Motor neuron (in vitro differentiated cells): Measurements from ENCODE around the gene PLA2G15. TPM values are rescaled to one million over a fixed set of nuclear protein-coding genes. Genes with fewer than 3 reads are reported as not detected.
"Not testable (repeated sequence)": the region's sequence is repeated elsewhere in the genome, so short reads cannot be mapped to it uniquely, and the experiment has no call there.

Experiments
- ATAC-seq, 8 experiments: fragments of 200-7000 bp; cut with Tn5 transposase; replicated peaks in 6 of 8; 2 replicates each; pipeline ENCODE4 v1.8.0; 2021; ENCODE audit warnings: mild to moderate bottlenecking in 8 of 8, moderate library complexity in 8 of 8
- H3K27ac ChIP-seq, 2 donors: fragments of 250-450 bp; sonication (Bioruptor Pico); 2 replicates each; pipeline ENCODE4 v1.9.0; 2021; ENCODE audit warnings: antibody characterized with exemption in 2 of 2, mild to moderate bottlenecking in 2 of 2, moderate library complexity in 1 of 2
- H3K4me1 ChIP-seq, 2 donors: fragments of 250-450 bp; sonication (Bioruptor Pico); replicated peaks in 1 of 2; 2 replicates each; pipeline ENCODE4 v1.6.1; 2021; ENCODE audit warnings: antibody characterized with exemption in 2 of 2, mild to moderate bottlenecking in 2 of 2, moderate library complexity in 1 of 2
- H3K4me3 ChIP-seq, 5 donors: fragments of 250-450 bp; sonication (Bioruptor Pico); 2 replicates each; pipeline ENCODE4 v1.9.0; 2021; ENCODE audit warnings: antibody characterized with exemption in 5 of 5, mild to moderate bottlenecking in 5 of 5, moderate library complexity in 4 of 5
- WGBS, 10 experiments: fragments of 450-650 bp; shearing (Covaris generic); methylation state at CpG; one replicate each; pipeline ENCODE4 v1.0.0; 2022; 5-methylcytosine and 5-hydroxymethylcytosine counted together
- in situ Hi-C, 9 experiments: fragments of 400-800 bp; cut with MboI; loops; one replicate each; pipeline ENCODE4 v1.15.0; 2021; ENCODE audit warnings: low sequenced_read_pairs in 9 of 9, low pct_unique_long_range_greater_than_20kb in 2 of 9; ENCODE audit not compliant: unreplicated experiment in 9 of 9
- total RNA-seq, 8 experiments: library from RNA; unstranded; fragments of 300-600 nt; gene quantifications; 2 replicates each; pipeline versions ENCODE4 v1.2.3 to v1.2.4, GENCODE V29; 2022

PLA2G15 gene
- total RNA-seq, 8 experiments from 2014 or later: 8.3 to 25.1 (median 9.5) TPM

DNA sequence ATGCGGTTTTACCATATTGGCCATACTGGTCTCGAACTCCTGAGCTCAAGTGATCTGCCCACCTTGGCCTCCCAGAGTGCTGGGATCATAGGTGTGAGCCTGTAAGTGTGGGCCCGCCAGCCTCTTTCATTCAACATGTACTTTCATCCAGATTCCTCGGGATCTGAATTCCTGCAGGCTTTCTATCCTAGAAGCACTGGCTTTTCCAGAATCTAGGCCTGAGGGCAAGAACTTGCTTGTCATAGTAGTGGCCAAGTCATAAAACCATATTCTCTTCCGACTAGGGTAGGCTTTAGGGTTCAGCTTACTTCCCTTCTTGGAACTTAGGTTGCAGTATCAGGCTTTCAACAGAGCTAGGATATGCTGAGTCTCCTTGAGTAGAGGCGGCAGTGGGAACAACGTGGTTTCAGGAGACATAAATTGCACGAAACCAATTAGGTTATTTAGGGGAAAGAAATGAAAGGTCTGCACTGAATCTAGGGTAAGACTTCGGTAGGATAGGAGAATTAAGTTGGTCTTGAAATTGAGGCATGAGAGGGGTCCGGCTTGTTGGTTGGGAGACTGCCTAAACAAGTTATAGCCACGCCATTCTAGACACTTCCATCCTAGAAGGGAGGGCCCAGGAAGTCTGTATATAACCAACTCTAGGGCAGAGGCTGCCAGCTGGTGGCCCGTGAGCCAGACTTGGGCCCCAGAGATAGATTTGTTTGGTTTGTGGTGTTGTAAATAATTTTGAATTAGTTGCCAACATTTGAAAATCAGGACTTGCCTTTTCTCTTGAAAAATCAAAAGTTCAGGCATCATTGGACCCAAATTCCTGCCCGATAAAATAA, 34.8 kb downstream of the PLA2G15 start:
- in situ Hi-C loops: no loop called here
- ATAC-seq: no peak
- WGBS, 10 experiments: 81 to 100% (median 94%) methylated on average over 1 to 12 of the region's 13 CpGs

GRCh38 chr16:68281368-68282063, 36.3 kb downstream of the PLA2G15 start:
- Histone ChIP-seq H3K4me1 (no peaks in the 10 kb centered on the region), H3K27ac (no peak overlapping the region), H3K4me3 (no peak overlapping the region)
- 14 to 100% (median 86%) methylated on average over 1 to 3 of the region's 4 CpGs; no CpG with 5 or more reads in 5 of the 10 experiments for WGBS, 10 experiments
- peak in 1 of 8 experiments; percentile 56 for ATAC-seq
- in situ Hi-C loops: no loop called here

More for the DNA sequence above, 34.8 kb downstream of the PLA2G15 start:
- H3K4me1 ChIP-seq: no peaks in the 10 kb centered on the region
- no peak overlapping the region for H3K4me3 ChIP-seq
- no peak overlapping the region for H3K27ac ChIP-seq

DNA sequence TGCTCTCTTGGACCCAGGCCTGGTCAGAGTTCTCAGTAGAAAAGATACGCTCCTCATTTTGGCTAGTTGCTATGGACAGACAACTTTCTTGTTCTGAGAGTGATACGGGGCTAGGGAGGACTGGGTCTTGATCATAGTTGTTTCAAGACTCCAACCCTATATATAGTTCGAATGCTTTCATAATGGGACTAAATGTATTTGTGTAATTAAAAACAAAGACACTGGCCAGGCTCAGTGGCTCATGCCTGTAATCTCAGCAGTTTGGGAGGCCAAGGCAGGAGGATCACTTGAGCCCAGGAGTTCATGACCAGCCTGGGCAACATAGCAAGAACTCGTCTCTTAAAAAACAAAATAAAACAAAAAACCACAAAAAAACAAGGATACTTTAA, 36.9 kb downstream of the PLA2G15 start:
- in situ Hi-C loops: no loop called here
- Histone ChIP-seq H3K4me1 (no peaks in the 10 kb centered on the region), H3K4me3 (no peak overlapping the region), H3K27ac (no peak overlapping the region)
- ATAC-seq: no peak
- WGBS, 10 experiments: 70 to 100% (median 95%) methylated on average over 2 to 4 of the region's 4 CpGs; no CpG with 5 or more reads in 1 of the 10 experiments

- H3K27ac ChIP-seq: no peak overlapping the region
- no peak for ATAC-seq
- in situ Hi-C loops: no loop called here
- H3K4me1 ChIP-seq: no peaks in the 10 kb centered on the region
- WGBS, 10 experiments: 50 to 100% (median 80%) methylated on average over 1 to 5 of the region's 5 CpGs; no CpG with 5 or more reads in 3 of the 10 experiments
- H3K4me3 ChIP-seq: no peak overlapping the region
These were observed 38.2 kb downstream of the PLA2G15 start for GRCh38 chr16:68283346-68283745.

- ATAC-seq: peak in 3 of 8 experiments; percentile 7 to 43 (median 30)
- in situ Hi-C loops: no loop called here
- no peak overlapping the region for H3K4me3 ChIP-seq
- no peak overlapping the region for H3K27ac ChIP-seq
- H3K4me1 ChIP-seq: no peaks in the 10 kb centered on the region
- 20 to 95% (median 88%) methylated on average over 2 to 9 of the region's 9 CpGs for WGBS, 10 experiments
These were observed 38.8 kb downstream of the PLA2G15 start for GRCh38 chr16:68283801-68284598.

DNA sequence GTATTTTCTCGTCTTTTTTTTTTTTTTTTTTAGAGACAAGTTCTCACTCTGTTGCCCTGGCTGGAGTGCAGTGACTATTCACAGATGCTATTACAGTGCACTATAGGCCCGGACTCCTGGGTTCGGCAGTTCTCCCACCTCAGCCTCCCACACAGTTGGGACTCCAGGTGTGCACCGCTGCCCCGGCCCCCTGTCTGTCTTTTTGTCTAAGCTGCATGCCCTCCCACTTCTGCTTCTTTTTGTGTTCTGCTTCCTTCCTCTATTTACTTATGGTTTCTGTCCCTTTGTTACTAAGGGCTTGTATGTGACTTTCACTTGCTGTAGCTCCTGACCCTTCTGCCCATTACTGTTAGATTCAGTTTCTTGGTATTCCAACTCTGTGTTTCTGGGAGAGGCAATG, 39.7 kb downstream of the PLA2G15 start:
- in situ Hi-C loops: no loop called here
- ATAC-seq: no peak
- Histone ChIP-seq H3K27ac (no peak overlapping the region), H3K4me3 (no peak overlapping the region), H3K4me1 (no peaks in the 10 kb centered on the region)
- 57 to 100% (median 83%) methylated on average over 1 to 5 of the region's 5 CpGs for WGBS, 10 experiments

GRCh38 chr16:68285683-68286082, 40.5 kb downstream of the PLA2G15 start:
- Histone ChIP-seq H3K27ac (no peak overlapping the region), H3K4me1 (no peaks in the 10 kb centered on the region), H3K4me3 (no peak overlapping the region)
- in situ Hi-C loops: no loop called here
- WGBS, 10 experiments: 80 to 100% (median 100%) methylated on average over 1 to 3 of the region's 3 CpGs; no CpG with 5 or more reads in 2 of the 10 experiments
- ATAC-seq: no peak

GRCh38 chr16:68286153-68287074, 41.2 kb downstream of the PLA2G15 start:
- Histone ChIP-seq H3K4me3 (no peak overlapping the region), H3K27ac (no peak overlapping the region), H3K4me1 (no peaks in the 10 kb centered on the region)
- 80 to 100% (median 93%) methylated on average over 1 to 8 of the region's 12 CpGs; no CpG with 5 or more reads in 2 of the 10 experiments for WGBS, 10 experiments
- in situ Hi-C loops: no loop called here
- no peak for ATAC-seq

- H3K4me3 ChIP-seq: no peak overlapping the region
- H3K4me1 ChIP-seq: no peaks in the 10 kb centered on the region
- no peak overlapping the region for H3K27ac ChIP-seq
- in situ Hi-C loops: no loop called here
- 88 to 95% (median 94%) methylated on average over 3 to 8 of the region's 11 CpGs; no CpG with 5 or more reads in 6 of the 10 experiments for WGBS, 10 experiments
- peak in 3 of 8 experiments; percentile 39 to 92 (median 91) for ATAC-seq
These were observed 42.4 kb downstream of the PLA2G15 start for GRCh38 chr16:68287276-68288251.

- Histone ChIP-seq H3K27ac (no peak overlapping the region), H3K4me1 (no peaks in the 10 kb centered on the region), H3K4me3 (no peak overlapping the region)
- no peak for ATAC-seq
- 71 to 100% (median 100%) methylated on average over 1 of the region's 1 CpG; no CpG with 5 or more reads in 7 of the 10 experiments for WGBS, 10 experiments
- in situ Hi-C loops: no loop called here
These were observed 43.1 kb downstream of the PLA2G15 start for GRCh38 chr16:68288252-68288650.

- in situ Hi-C loops, H3K4me3 ChIP-seq, H3K27ac ChIP-seq, ATAC-seq, H3K4me1 ChIP-seq: not testable (repeated sequence)
- WGBS, 10 experiments: 0 to 100% (median 85%) methylated on average over 1 to 8 of the region's 9 CpGs; no CpG with 5 or more reads in 4 of the 10 experiments
These were observed 43.6 kb downstream of the PLA2G15 start for GRCh38 chr16:68288796-68289195.
